ENCODE measurements around the gene SLC4A4.

Gene SLC4A4

DNA sequence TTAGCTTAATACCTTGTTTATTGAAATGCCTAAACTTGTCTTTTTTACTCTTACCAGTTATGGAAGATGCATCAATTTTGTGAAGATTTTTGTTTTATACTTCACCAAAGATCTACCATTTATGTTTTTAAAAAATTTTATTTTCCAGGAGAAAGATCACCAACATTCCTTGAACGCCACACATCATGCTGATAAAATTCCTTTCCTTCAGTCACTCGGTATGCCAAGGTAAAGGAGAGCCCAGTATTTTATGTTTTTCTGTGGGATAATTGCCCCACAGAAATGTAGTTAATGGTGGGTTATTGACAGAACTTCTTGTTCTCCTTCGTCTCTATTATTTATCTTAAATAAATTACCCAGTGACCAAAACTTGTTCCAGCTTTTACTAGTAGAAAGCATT is 228.0 kb downstream of the SLC4A4 start:
- no peak for ATAC-seq (ENCODE audit: insufficient read depth, low read depth)
- no peaks in the 10 kb centered on the region for H3K36me3 ChIP-seq (ENCODE audit: insufficient read depth, low read length)
- H3K9me3 ChIP-seq (ENCODE audit: insufficient read depth, low read length, severe bottlenecking): no peaks in the 10 kb centered on the region
- H3K9ac ChIP-seq (ENCODE audit: low read depth, low read length): no peak overlapping the region
- TF ChIP-seq EZH2 (IDR thresholded peaks at IDR 0.05; ENCODE audit: borderline replicate concordance, low read depth, low read length, severe bottlenecking): no peak
- TF ChIP-seq, protein P1, sequence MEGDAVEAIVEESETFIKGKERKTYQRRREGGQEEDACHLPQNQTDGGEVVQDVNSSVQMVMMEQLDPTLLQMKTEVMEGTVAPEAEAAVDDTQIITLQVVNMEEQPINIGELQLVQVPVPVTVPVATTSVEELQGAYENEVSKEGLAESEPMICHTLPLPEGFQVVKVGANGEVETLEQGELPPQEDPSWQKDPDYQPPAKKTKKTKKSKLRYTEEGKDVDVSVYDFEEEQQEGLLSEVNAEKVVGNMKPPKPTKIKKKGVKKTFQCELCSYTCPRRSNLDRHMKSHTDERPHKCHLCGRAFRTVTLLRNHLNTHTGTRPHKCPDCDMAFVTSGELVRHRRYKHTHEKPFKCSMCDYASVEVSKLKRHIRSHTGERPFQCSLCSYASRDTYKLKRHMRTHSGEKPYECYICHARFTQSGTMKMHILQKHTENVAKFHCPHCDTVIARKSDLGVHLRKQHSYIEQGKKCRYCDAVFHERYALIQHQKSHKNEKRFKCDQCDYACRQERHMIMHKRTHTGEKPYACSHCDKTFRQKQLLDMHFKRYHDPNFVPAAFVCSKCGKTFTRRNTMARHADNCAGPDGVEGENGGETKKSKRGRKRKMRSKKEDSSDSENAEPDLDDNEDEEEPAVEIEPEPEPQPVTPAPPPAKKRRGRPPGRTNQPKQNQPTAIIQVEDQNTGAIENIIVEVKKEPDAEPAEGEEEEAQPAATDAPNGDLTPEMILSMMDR (IDR thresholded peaks at IDR 0.05; ENCODE audit: borderline replicate concordance, extremely low read depth, low read length, poor library complexity, severe bottlenecking): no peak
- H2AFZ ChIP-seq (ENCODE audit: low read depth, low read length): no peak overlapping the region
- no peak overlapping the region for H3K4me2 ChIP-seq (ENCODE audit: insufficient read depth, low read length)
- DNase-seq: no peak
- no peaks in the 10 kb centered on the region for H3K27me3 ChIP-seq (ENCODE audit: insufficient read depth, low read length, poor library complexity)
- no peak overlapping the region for H3K27ac ChIP-seq (ENCODE audit: low read length)
- H3K4me1 ChIP-seq (ENCODE audit: insufficient read depth, low read length): no peaks in the 10 kb centered on the region
- H4K20me1 ChIP-seq (ENCODE audit: insufficient read depth, low read length): no peaks in the 10 kb centered on the region
- no peaks in the 10 kb centered on the region for H3K79me2 ChIP-seq (ENCODE audit: insufficient read depth, low read length)
- no peak overlapping the region for H3K4me3 ChIP-seq (ENCODE audit: low read depth in 1 of 2, low read length in 2 of 2)

DNA sequence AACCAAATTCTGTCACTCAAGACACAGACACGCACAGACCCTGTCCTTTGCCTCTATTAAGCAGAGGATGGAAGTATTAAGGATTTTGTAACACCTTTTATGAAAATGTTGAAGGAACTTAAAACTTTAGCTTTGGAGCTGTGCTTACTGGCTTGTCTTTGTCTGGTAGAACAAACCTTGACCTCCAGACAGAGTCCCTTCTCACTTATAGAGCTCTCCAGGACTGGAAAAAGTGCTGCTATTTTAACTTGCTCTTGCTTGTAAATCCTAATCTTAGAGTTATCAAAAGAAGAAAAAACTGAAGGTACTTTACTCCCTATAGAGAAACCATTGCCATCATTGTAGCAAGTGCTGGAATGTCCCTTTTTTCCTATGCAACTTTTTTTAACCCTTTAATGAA is 229.3 kb downstream of the SLC4A4 start:
- Histone ChIP-seq H3K79me2 (ENCODE audit: insufficient read depth, low read length) (no peaks in the 10 kb centered on the region), H3K36me3 (ENCODE audit: insufficient read depth, low read length) (no peaks in the 10 kb centered on the region), H3K9ac (ENCODE audit: low read depth, low read length) (no peak overlapping the region), H2AFZ (ENCODE audit: low read depth, low read length) (no peak overlapping the region), H3K9me3 (ENCODE audit: insufficient read depth, low read length, severe bottlenecking) (no peaks in the 10 kb centered on the region), H3K4me3 (ENCODE audit: low read depth in 1 of 2, low read length in 2 of 2) (no peak overlapping the region), H3K4me1 (ENCODE audit: insufficient read depth, low read length) (no peaks in the 10 kb centered on the region), H4K20me1 (ENCODE audit: insufficient read depth, low read length) (no peaks in the 10 kb centered on the region), H3K27me3 (ENCODE audit: insufficient read depth, low read length, poor library complexity) (no peaks in the 10 kb centered on the region), H3K4me2 (ENCODE audit: insufficient read depth, low read length) (no peak overlapping the region), H3K27ac (ENCODE audit: low read length) (no peak overlapping the region)
- ATAC-seq (ENCODE audit: insufficient read depth, low read depth): no peak
- no peak for DNase-seq
- TF ChIP-seq, protein P1 (IDR thresholded peaks at IDR 0.05; ENCODE audit: borderline replicate concordance, extremely low read depth, low read length, poor library complexity, severe bottlenecking): no peak
- no peak for TF ChIP-seq EZH2 (IDR thresholded peaks at IDR 0.05; ENCODE audit: borderline replicate concordance, low read depth, low read length, severe bottlenecking)

DNA sequence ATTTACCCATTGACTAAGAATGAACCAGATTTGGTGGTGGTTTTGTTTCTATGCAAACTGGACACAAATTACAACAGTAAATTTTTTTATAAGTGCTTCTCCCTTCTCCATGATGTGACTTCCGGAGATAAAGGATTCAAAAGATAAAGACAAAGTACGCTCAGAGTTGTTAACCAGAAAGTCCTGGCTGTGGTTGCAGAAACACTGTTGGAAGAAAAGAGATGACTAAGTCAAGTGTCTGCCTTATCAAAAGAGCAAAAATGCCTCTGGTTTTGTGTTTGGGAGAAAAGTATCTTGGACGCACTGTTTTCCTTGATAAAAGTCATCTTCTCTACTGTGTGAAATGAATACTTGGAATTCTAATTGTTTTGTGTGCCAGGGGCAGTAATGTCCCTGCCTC is 231.7 kb downstream of the SLC4A4 start:
- no peak for ATAC-seq (ENCODE audit: insufficient read depth, low read depth)
- no peak for DNase-seq
- TF ChIP-seq EZH2 (IDR thresholded peaks at IDR 0.05; ENCODE audit: borderline replicate concordance, low read depth, low read length, severe bottlenecking): no peak
- TF ChIP-seq, protein P1 (IDR thresholded peaks at IDR 0.05; ENCODE audit: borderline replicate concordance, extremely low read depth, low read length, poor library complexity, severe bottlenecking): no peak

DNA sequence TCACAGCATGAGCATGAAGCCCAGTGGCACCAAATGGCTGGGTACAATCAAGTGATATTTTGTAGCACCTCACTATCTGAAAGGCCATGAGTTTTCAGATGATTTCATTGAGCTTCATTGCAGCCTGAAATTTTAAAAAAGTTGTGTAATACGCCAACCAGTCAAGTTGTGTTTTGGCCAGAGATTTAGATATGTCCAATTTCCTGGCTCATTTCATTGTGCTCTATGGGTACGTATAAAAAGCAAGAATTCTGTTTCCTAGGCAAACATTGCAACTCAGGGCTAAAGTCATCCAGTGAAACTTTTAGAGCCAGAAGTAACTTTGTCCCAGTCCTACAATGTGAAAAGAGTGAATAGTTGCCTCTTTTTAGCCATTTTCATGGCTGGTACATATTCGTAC is 232.5 kb downstream of the SLC4A4 start:
- Histone ChIP-seq H3K9me3 (ENCODE audit: insufficient read depth, low read length, severe bottlenecking) (no peaks in the 10 kb centered on the region), H3K27me3 (ENCODE audit: insufficient read depth, low read length, poor library complexity) (no peaks in the 10 kb centered on the region), H4K20me1 (ENCODE audit: insufficient read depth, low read length) (no peaks in the 10 kb centered on the region), H3K36me3 (ENCODE audit: insufficient read depth, low read length) (no peaks in the 10 kb centered on the region), H3K4me3 (ENCODE audit: low read depth in 1 of 2, low read length in 2 of 2) (no peak overlapping the region), H3K27ac (ENCODE audit: low read length) (no peak overlapping the region), H3K4me1 (ENCODE audit: insufficient read depth, low read length) (no peaks in the 10 kb centered on the region), H3K9ac (ENCODE audit: low read depth, low read length) (no peak overlapping the region), H3K79me2 (ENCODE audit: insufficient read depth, low read length) (no peaks in the 10 kb centered on the region), H2AFZ (ENCODE audit: low read depth, low read length) (no peak overlapping the region), H3K4me2 (ENCODE audit: insufficient read depth, low read length) (no peak overlapping the region)
- no peak for ATAC-seq (ENCODE audit: insufficient read depth, low read depth)
- no peak for TF ChIP-seq EZH2 (IDR thresholded peaks at IDR 0.05; ENCODE audit: borderline replicate concordance, low read depth, low read length, severe bottlenecking)
- TF ChIP-seq, protein P1 (IDR thresholded peaks at IDR 0.05; ENCODE audit: borderline replicate concordance, extremely low read depth, low read length, poor library complexity, severe bottlenecking): no peak
- no peak for DNase-seq

More for the DNA sequence above, 231.7 kb downstream of the SLC4A4 start:
- Histone ChIP-seq H4K20me1 (ENCODE audit: insufficient read depth, low read length) (no peaks in the 10 kb centered on the region), H3K36me3 (ENCODE audit: insufficient read depth, low read length) (no peaks in the 10 kb centered on the region), H3K9me3 (ENCODE audit: insufficient read depth, low read length, severe bottlenecking) (no peaks in the 10 kb centered on the region), H3K4me3 (ENCODE audit: low read depth in 1 of 2, low read length in 2 of 2) (no peak overlapping the region), H2AFZ (ENCODE audit: low read depth, low read length) (no peak overlapping the region), H3K27me3 (ENCODE audit: insufficient read depth, low read length, poor library complexity) (no peaks in the 10 kb centered on the region), H3K4me2 (ENCODE audit: insufficient read depth, low read length) (no peak overlapping the region), H3K4me1 (ENCODE audit: insufficient read depth, low read length) (no peaks in the 10 kb centered on the region), H3K79me2 (ENCODE audit: insufficient read depth, low read length) (no peaks in the 10 kb centered on the region), H3K27ac (ENCODE audit: low read length) (no peak overlapping the region), H3K9ac (ENCODE audit: low read depth, low read length) (no peak overlapping the region)
